Skeletal muscle satellite cell (primary cell): ENCODE measurements around the gene HOXC11.
A peak's percentile ranks its signal among the peaks of the same experiment; 100 is the strongest.

Experiments
- H3K27me3 ChIP-seq: 2 replicates; pipeline ENCODE4 v1.7.0; 2013; ENCODE audit warnings: low read length; ENCODE audit not compliant: control insufficient read depth, insufficient read depth
- H3K36me3 ChIP-seq: 2 replicates; pipeline ENCODE4 v1.7.0; 2013; ENCODE audit warnings: mild to moderate bottlenecking, control low read depth, low read length; ENCODE audit not compliant: insufficient read depth
- H3K4me1 ChIP-seq: 2 replicates; pipeline ENCODE4 v1.7.0; 2013; ENCODE audit warnings: low read length; ENCODE audit not compliant: control insufficient read depth, insufficient read depth
- H3K4me2 ChIP-seq: 2 replicates; pipeline ENCODE4 v1.7.0; 2013; ENCODE audit warnings: mild to moderate bottlenecking, low read length
- H3K4me3 ChIP-seq: 2 replicates; pipeline ENCODE4 v1.7.0; 2013; ENCODE audit warnings: low read length
- H3K9ac ChIP-seq: 2 replicates; pipeline ENCODE4 v1.7.0; 2013; ENCODE audit warnings: mild to moderate bottlenecking, low read depth, low read length, moderate library complexity
- H3K9me3 ChIP-seq: replicated peaks from 2 replicates; pipeline ENCODE4 v1.7.0; 2013; ENCODE audit warnings: mild to moderate bottlenecking, control low read depth, low read length

Gene HOXC11

GRCh38 chr12:53947743-53948142 is 25.2 kb upstream of the HOXC11 start:
- Histone ChIP-seq H3K4me3 (no peak overlapping the region), H3K9ac (no peak overlapping the region), H3K36me3 (peaks cover 20% of the 10 kb centered on the region), H3K4me1 (no peaks in the 10 kb centered on the region), H3K4me2 (no peak overlapping the region), H3K9me3 (no peaks in the 10 kb centered on the region), H3K27me3 (peaks cover 18% of the 10 kb centered on the region)

- no peak overlapping the region for H3K9ac ChIP-seq
- H3K4me3 ChIP-seq = no peak overlapping the region
- no peaks in the 10 kb centered on the region for H3K4me1 ChIP-seq
- no peaks in the 10 kb centered on the region for H3K9me3 ChIP-seq
- peaks cover 20% of the 10 kb centered on the region for H3K36me3 ChIP-seq
- no peak overlapping the region for H3K4me2 ChIP-seq
- H3K27me3 ChIP-seq = peaks cover 18% of the 10 kb centered on the region
Observed at GRCh38 chr12:53948650-53949593, 24.0 kb upstream of the HOXC11 start.

GRCh38 chr12:53949631-53950436 is 23.1 kb upstream of the HOXC11 start:
- no peak overlapping the region for H3K4me3 ChIP-seq
- H3K9ac ChIP-seq = no peak overlapping the region
- H3K36me3 ChIP-seq = peaks cover 17% of the 10 kb centered on the region
- no peaks in the 10 kb centered on the region for H3K9me3 ChIP-seq
- H3K27me3 ChIP-seq = peaks cover 18% of the 10 kb centered on the region
- H3K4me2 ChIP-seq = no peak overlapping the region
- H3K4me1 ChIP-seq = peaks cover 1% of the 10 kb centered on the region

DNA sequence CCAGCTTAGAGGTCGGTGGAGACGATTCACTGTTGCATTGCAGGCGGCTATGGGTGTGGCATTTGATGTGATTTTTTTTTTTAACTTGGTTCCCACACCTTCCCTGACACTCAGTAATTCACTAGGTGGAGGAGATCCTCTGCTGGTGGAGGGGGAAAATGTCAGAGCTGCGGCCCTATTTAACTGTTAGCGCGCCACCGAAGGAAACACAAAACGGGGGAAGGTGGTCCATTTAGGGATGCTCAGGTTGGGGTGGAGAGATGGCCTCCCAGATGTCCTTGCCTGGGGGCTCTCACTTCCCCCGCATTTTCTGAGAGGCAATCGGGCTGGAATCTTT is 22.5 kb upstream of the HOXC11 start:
- H3K36me3 ChIP-seq = peaks cover 12% of the 10 kb centered on the region
- no peaks in the 10 kb centered on the region for H3K9me3 ChIP-seq
- peaks cover 4% of the 10 kb centered on the region for H3K4me1 ChIP-seq
- no peak overlapping the region for H3K4me2 ChIP-seq
- no peak overlapping the region for H3K4me3 ChIP-seq
- peaks cover 18% of the 10 kb centered on the region for H3K27me3 ChIP-seq
- H3K9ac ChIP-seq = no peak overlapping the region

- no peak overlapping the region for H3K4me3 ChIP-seq
- no peak overlapping the region for H3K4me2 ChIP-seq
- no peaks in the 10 kb centered on the region for H3K9me3 ChIP-seq
- H3K36me3 ChIP-seq = peaks cover 6% of the 10 kb centered on the region
- peaks cover 18% of the 10 kb centered on the region for H3K27me3 ChIP-seq
- H3K4me1 ChIP-seq = peaks cover 4% of the 10 kb centered on the region
- no peak overlapping the region for H3K9ac ChIP-seq
Observed at GRCh38 chr12:53950789-53951576, 21.9 kb upstream of the HOXC11 start.

GRCh38 chr12:53951577-53952334 is 21.2 kb upstream of the HOXC11 start:
- H3K4me3 ChIP-seq = no peak overlapping the region
- peaks cover 18% of the 10 kb centered on the region for H3K27me3 ChIP-seq
- H3K9me3 ChIP-seq = no peaks in the 10 kb centered on the region

DNA sequence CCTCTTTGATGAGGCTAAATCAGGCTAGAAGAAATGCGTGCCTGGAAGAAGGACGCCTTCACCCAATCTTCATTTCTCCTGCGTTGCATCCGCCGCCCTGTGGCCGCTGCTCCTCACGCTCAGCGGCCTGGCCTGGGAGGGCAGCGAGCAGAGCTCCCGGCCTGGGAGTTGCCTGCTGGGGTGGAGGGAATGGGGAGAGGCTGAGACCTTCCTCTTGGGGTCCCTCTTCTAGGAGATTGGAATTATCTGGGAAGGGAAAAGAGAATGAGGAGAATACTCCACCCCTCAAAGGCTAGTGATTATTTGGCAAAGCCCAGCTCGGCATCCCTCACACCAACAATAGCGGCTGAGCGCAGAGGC is 20.6 kb upstream of the HOXC11 start:
- no peak overlapping the region for H3K4me2 ChIP-seq
- H3K27me3 ChIP-seq = peaks cover 18% of the 10 kb centered on the region
- peaks cover 13% of the 10 kb centered on the region for H3K4me1 ChIP-seq
- no peak overlapping the region for H3K9ac ChIP-seq
- no peaks in the 10 kb centered on the region for H3K9me3 ChIP-seq
- no peaks in the 10 kb centered on the region for H3K36me3 ChIP-seq
- no peak overlapping the region for H3K4me3 ChIP-seq

More at GRCh38 chr12:53951577-53952334, 21.2 kb upstream of the HOXC11 start:
- Histone ChIP-seq H3K9ac (no peak overlapping the region), H3K36me3 (peaks cover under 1% of the 10 kb centered on the region), H3K4me1 (peaks cover 11% of the 10 kb centered on the region), H3K4me2 (no peak overlapping the region)

GRCh38 chr12:53952871-53953734 is 19.8 kb upstream of the HOXC11 start:
- no peaks in the 10 kb centered on the region for H3K9me3 ChIP-seq
- H3K9ac ChIP-seq = no peak overlapping the region
- no peaks in the 10 kb centered on the region for H3K36me3 ChIP-seq
- H3K27me3 ChIP-seq = peaks cover 18% of the 10 kb centered on the region
- no peak overlapping the region for H3K4me3 ChIP-seq
- H3K4me1 ChIP-seq = peaks cover 13% of the 10 kb centered on the region
- no peak overlapping the region for H3K4me2 ChIP-seq

GRCh38 chr12:53953831-53954693 is 18.9 kb upstream of the HOXC11 start:
- H3K4me1 ChIP-seq = peaks cover 13% of the 10 kb centered on the region
- H3K9me3 ChIP-seq = no peaks in the 10 kb centered on the region
- H3K4me3 ChIP-seq = peak overlapping the region; percentile 83
- H3K27me3 ChIP-seq = peaks cover 18% of the 10 kb centered on the region
- no peaks in the 10 kb centered on the region for H3K36me3 ChIP-seq
- peak overlapping the region; percentile 80 for H3K9ac ChIP-seq
- H3K4me2 ChIP-seq = peak overlapping the region; percentile 96
